Esophagus squamous epithelium (tissue), 4 donors: ENCODE data around the gene PRAC1.

Experiments used
- CTCF ChIP-seq, 6 experiments: fragments of 450-650 bp in 4 of 6; fragments of 200-600 bp in 2 of 6; sonication (generic) in 2 of 6; IDR thresholded peaks; one replicate each; pipeline ENCODE4 v1.5.1; 2016 to 2019; ENCODE audit warnings: antibody characterized with exemption in 6 of 6, mild to moderate bottlenecking in 4 of 6, moderate library complexity in 4 of 6
- POLR2A ChIP-seq, 4 donors: fragments of 450-650 bp; IDR thresholded peaks; one replicate each; pipeline ENCODE4 v1.6.1; 2017; ENCODE audit warnings: antibody characterized with exemption in 4 of 4, mild to moderate bottlenecking in 4 of 4, moderate library complexity in 3 of 4

DNA sequence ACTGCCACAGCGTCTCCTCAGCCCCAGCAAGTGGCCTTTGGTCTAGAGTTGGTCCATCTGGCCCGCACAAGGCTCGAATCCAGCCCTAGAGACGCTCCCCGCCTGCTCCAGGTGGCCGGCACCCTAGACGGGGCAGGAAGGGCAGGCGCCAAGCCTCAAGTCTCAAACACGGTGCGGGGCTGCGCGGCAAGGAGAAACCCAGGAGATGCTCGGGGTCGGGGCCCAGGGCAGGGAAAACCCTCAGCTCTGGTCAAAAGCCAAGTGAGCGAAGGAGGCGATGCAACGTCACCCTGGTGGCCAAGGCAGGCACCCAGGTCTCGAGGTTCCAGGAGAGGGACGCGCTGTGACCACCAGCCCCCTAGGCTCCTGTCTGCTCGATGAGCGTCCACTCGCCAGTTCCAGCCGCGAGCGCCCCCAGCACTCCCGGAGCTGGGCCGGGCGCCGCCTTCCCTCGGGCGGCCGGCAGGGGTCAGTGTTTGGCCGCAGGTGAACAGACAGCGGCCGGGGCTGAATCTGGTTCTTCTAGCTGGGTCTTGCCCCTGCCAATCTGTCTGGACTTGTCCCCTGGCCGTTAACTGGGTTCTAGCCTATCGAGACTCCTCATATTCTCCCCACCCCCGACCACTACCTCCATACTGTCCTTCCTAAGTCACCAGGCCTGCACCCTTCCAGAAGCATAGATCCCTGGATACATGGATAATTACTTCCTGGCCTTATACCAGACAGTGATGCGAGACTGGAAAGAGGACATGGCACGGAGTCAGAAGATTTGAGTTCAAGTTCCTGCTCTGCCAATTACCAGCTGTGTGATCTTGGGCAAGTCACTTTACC lies 44.0 kb downstream of the PRAC1 start:
- peak; percentile 79 to 92 (median 82) for TF ChIP-seq CTCF (IDR thresholded peaks at IDR 0.05)
- TF ChIP-seq POLR2A (IDR thresholded peaks at IDR 0.05), result no peak
